Head of caudate nucleus (tissue), 42 donors: Measurements from ENCODE around the gene USP53.
A peak's percentile ranks its signal among the peaks of the same experiment; 100 is the strongest.
"Not testable (repeated sequence)": the region's sequence is repeated elsewhere in the genome, so short reads cannot be mapped to it uniquely, and the experiment has no call there.

Source experiments
- DNase-seq, 42 donors: peaks; one replicate each; pipeline versions ENCODE4 v3.0.0 to v3.0.0-alpha.2; 2020 to 2021; ENCODE audit warnings: mixed read lengths in 7 of 42
- intact Hi-C: fragments of 100-400 bp; cut with DNase I; formaldehyde crosslinking; loops from one replicate; pipeline ENCODE4 v1.15.0; 2022

USP53 gene

DNA sequence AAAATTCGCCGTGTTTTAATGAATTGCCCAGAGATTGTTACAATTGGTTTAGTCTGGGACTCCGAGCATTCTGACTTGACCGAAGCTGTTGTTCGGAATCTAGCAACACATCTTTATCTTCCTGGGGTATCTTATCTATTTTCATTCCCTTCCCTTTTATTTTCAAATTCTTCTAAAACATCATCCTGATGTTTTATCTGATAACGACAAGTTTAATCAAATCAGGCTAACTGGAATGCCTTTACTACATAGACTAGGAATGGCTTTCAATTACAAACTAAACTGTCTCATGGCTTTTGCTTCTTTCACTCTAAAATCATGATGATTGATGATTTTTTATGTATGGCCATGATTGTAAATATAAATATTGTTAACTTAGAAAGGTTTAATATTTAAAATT lies 48.0 kb downstream of the USP53 start:
- DNase-seq: no peak
- intact Hi-C loops: no loop called here

DNA sequence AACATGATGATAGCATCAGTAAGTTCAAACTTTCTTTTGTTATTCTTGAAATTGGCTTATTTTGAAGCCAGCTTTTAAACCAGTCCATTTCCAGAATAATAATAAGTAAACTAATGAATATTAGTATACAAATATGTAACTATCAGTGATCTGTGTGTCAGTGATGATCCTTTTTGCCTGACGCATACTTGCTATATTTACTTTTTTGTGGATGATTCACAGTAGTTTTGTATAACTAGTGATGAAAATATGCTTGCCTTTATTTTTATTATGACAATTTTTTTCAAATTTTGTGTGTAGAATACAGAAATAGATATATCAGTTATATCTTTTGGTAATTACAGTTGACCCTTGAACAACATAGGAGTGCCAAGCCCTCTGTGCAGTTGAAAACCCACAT lies 49.5 kb downstream of the USP53 start:
- DNase-seq: no peak
- intact Hi-C loops: no loop called here

DNA sequence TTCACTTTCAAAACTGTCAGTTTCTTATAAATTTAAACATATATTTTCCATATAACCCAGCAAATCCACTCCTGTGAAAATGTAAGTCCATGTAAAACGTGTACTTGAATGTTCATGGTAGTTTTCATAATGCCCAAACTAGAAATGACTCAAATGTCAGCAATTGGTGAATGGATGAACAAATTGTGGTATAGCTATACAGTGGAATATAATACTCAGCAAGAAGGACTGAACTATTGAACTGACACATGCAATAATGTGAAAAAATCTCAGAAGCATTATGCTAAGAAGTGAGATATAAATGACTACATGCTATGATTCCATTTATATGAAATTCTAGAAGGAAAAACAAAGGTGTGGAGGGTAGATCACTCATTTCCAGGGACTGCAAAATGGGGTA lies 52.2 kb downstream of the USP53 start:
- intact Hi-C loops: no loop called here
- no peak for DNase-seq

DNA sequence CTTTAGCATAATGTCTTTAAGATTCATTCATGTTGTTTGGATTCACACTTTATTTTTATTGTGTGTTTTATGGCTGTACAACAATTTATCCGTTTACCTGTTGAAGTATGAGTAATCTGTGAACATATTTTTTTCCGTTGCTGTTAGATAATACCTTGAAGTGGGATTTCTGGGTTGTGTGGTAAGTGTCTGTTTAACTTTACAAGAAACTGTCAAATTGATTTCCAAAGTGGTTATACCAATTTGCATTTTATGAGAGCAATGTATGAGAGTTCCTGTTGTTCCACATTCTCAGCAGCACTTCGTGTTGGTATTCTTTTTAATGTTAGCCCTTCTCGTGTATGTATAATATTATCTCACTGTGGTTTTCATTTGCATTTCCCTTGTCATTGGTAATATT lies 53.6 kb downstream of the USP53 start:
- intact Hi-C loops: no loop called here
- DNase-seq: no peak

DNA sequence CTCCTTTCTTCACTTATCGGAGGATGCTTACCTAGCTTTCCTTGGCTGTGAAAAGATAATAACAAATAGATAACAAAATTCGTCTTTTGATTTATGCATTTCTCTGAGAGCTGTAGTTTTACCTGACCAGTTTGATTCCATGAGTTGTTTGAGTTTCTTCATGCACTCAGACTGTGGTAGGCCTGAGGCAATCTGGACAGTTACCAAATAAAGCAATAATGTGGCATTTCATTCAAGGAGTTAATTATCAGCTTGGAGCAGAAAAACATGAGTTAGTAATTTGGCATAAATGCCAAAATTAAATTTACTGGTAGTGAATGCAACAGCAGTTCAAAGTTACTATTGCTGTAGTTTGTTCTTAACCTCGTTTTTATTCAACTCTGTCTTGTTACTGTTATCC lies 56.0 kb downstream of the USP53 start:
- no peak for DNase-seq
- intact Hi-C loops: no loop called here

DNA sequence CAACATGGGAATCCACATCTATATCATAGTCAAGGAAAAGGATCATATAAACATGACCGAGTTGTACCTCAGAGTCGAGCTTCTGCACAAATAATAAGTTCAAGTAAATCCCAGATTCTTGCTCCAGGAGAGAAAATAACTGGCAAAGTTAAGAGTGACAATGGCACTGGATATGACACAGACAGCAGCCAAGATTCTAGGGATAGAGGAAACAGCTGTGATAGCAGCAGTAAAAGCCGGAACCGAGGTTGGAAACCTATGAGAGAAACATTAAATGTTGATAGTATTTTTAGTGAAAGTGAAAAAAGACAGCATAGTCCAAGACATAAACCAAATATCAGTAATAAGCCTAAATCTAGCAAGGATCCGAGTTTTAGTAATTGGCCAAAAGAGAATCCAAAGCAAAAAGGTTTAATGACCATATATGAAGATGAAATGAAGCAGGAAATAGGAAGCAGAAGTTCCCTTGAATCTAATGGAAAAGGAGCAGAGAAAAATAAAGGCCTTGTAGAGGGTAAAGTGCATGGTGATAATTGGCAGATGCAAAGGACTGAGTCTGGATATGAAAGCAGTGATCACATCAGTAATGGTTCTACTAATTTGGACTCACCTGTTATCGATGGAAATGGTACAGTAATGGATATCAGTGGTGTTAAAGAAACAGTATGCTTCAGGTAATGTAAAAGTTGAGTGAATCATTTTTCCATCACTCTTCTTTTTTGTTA lies 59.0 kb downstream of the USP53 start:
- intact Hi-C loops: no loop called here
- no peak for DNase-seq

DNA sequence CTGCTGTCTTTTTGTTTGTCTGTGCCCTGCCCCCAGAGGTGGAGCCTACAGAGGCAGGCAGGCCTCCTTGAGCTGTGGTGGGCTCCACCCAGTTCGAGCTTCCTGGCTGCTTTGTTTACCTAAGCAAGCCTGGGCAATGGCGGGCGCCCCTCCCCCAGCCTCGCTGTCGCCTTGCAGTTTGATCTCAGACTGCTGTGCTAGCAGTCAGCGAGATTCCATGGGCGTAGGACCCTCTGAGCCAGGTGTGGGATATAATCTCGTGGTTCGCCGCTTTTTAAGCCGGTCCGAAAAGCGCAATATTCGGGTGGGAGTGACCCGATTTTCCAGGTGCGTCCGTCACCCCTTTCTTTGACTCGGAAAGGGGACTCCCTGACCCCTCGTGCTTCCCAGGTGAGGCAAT lies 67.0 kb downstream of the USP53 start:
- intact Hi-C loops, DNase-seq: not testable (repeated sequence)

DNA sequence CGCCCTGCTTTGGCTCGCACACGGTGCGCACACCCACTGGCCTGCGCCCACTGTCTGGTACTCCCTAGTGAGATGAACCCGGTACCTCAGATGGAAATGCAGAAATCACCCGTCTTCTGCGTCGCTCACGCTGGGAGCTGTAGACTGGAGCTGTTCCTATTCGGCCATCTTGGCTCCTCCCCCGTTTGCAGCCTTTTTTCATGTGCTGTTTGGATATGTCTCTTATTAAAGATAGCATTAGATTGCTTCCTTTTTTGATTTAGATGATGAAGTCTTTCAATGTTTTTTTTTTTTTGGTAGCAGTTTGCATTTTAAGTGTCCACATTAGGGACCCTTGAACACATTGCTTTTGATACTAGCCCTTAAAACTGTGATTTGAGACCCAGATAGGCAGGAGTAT lies 67.4 kb downstream of the USP53 start:
- not testable (repeated sequence) for DNase-seq
- intact Hi-C loops: loop anchor here (10.0 kb wide), 1 partner anchor 235 kb away; no protein-coding TSS in a partner anchor

DNA sequence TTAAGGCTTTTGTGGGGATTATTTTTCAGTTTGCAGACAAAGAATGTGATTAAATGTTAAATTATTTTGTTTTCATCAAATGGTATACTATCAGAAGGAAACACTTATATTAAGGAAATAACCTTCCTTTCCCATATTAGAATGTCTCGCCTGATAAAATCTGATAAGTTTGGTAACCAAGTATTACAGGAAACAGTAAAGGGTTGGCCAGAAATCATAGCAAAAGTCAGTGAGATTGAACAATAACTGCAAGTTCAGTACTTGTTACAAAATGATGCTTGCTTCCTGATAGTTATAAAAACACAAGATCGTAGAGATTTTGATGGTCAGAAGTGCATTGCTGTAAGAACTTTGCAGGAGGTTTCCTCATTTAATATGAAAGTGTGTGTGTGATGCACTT lies 68.9 kb downstream of the USP53 start:
- intact Hi-C loops: loop anchor here (10.0 kb wide), 1 partner anchor 237 kb away; no protein-coding TSS in a partner anchor

DNA sequence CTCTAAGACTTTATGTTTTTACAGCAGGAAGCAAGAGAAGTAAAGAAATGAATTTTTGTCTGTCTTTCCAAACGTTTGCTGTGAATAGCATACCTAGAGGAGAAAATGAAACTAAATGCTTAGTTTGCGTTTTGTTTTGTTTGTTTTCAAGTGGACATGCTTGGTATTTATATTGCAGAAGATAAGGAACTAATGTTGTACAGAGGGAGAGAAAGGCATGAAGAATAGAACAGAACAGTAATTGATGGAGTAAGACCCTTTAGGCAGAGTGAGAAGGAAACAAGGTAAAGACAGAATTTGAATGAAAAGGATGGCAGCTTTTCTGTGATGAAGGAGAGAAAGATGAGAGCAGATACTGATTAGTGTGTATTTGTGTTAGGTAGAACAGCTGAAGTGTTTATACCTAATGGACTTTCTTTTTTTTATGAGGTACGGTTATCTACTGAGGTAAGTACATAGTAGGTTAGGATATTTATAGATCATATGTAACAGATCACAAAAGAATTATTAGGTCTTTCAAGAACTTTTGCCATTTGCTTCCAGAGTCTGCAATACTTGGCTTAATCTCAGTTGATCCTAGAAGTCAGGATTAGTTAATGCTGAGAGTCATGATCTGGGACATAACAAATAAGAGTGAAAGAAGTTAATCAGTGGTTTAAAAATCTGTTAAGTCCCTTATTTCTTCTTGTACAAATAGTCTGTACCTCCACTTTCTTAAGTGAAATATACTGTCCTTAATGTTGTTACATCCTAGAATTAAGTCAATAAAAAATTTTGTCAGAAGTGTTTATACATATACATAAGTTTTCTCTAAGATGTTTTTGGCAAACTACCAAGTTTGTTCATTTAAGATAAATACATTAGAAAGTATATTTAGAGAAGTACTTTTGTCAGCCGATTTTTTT lies 72.6 kb downstream of the USP53 start:
- DNase-seq: no peak
- intact Hi-C loops: loop anchor here (10.0 kb wide), 1 partner anchor 240 kb away; no protein-coding TSS in a partner anchor

More for the DNA sequence above, 68.9 kb downstream of the USP53 start:
- DNase-seq: no peak

DNA sequence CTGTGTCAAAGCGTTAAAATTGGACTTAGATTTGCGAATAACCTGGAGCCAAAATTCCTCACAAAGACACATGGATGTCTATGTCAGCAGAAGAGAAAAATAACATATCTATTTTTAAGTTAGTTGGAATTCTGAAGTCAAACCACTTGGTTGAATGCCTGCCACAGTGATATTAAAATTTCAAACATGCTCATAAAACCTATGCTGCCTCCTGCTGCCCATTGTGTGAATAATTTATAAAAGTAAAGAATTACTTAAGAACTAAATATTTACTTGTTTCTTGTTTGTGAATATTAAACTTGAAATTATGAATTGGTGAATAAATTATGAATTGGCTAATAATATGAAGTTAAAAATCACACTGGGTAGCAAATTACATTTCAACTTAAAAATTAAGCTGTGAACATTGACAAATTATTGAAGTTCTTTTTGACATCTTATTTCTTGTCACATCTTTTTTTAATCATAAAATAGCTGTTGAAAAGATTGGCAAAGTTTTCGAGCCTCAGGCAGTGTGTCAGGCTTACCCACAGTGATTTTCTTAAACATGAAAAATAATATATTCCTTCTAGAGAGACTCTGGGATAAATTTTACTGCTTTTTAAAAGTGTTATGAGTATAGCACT lies 74.0 kb downstream of the USP53 start:
- peak in 9 of 42 donors; percentile 13 to 48 (median 19) for DNase-seq
- intact Hi-C loops: loop anchor here (10.0 kb wide), 1 partner anchor 242 kb away; no protein-coding TSS in a partner anchor

DNA sequence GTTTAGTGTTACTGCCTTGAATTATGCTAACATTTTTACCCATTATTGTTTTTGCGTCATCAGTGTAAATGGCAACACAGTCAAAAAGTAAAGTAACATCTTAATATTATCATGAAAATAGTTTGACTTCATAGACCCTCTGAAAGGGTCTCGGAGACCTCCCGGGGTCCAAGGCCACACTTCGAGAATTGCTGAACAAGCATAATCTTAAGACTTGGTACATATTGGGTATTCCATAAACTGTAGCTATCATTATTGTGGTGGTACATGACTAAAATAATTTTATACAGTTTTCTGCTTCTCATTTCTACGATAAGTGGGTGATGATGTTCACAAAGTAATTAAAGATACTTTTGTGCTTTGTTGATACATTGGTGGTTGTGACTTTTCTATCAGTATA lies 76.8 kb downstream of the USP53 start:
- no peak for DNase-seq
- intact Hi-C loops: loop anchor here (10.0 kb wide), 1 partner anchor 245 kb away; no protein-coding TSS in a partner anchor

DNA sequence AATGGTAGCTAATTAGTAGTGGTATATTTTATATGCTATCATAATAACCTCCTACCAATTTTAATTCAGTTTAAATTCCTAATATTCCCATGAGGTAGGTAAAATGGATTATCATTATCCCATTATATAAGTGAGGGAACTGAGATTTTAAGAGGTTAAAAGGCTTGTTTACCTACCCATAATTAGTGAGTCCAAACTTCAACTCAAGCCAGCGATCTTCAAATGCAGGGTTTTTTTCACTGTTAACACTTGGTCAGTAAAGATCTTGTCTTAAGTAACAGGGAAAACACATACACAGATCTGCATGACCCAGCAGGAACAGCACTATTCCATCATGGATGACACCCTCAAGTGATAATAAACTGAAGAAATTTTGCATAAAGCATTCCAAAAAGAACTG lies 78.1 kb downstream of the USP53 start:
- intact Hi-C loops: no loop called here

DNA sequence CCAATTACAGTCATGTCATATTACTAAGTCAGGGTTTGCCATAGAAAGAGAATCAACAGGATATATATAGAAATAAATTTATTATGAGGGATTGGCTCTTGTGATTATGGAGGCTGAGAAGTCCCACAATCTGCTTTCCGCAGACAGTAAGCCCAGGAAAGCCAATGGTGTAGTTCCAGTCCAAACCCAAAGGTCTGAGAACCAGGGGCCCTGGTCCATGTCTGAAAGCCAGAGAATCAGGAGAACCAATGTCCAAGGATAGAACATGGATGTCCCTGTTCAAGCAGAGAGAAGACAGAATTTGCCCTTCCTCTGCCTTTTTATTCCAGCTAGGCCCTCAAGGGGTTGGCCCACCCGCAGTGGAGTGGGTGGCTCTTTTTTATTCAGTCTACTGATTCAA lies 83.8 kb downstream of the USP53 start:
- intact Hi-C loops: no loop called here

More for the DNA sequence above, 78.1 kb downstream of the USP53 start:
- DNase-seq: no peak

DNA sequence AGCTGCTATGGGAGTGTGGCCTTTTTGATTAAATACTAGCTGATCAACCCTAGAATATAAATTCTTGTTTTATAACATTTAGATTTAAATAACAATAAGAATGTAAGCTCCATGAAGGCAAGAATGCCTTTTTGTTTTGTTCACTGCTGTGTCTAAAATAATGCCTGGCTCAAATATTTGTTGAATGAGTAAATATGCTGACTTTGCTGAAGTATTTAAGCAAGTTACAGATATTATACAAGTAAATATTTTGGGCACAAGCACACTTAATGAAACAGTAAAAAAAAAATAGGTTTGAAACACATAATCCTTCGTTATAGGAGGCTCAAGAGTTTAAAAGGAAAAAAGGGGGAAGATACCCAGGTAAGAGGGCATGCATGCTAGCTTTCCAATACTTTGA lies 85.3 kb downstream of the USP53 start:
- DNase-seq: no peak
- intact Hi-C loops: no loop called here

More for the DNA sequence above, 83.8 kb downstream of the USP53 start:
- DNase-seq: no peak

DNA sequence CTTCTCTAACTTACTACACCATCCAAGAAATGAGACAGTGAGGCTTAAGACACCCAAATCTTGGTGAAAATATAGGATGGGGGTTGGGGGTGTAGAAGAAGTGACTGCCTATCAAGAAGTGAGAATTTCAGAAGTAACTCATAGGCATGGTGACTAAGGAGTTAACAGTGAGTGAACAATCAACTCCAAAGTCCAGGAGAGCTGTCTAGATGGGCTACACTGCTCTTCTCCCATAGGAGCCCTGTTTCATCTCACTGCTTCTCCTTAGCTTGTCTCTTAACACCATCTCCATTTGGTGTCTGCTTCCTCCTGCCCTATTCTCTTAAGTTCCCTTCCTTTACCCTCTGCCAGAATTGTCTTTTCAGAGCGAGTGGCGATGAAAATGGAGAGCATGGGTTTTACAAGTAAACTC lies 86.8 kb downstream of the USP53 start:
- intact Hi-C loops: no loop called here
- no peak for DNase-seq

DNA sequence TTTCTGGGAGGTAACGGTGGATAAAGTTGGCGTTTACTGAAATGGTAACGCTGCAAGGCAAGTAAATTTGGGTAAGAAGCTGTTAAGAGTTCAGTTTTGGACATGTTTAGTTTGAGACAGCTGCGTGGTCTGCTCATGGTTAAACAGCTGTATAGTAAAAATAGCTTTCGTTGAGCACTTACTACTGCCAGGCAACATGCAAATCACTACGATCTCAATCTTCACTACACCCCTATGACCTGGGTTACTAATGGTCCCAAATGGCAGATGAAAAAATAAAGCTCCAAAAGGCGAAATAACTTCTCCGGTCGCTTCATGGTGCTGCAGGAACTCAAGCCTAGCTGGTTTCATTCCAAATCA lies 87.2 kb downstream of the USP53 start:
- peak in 1 of 42 donors; percentile 13 for DNase-seq
- intact Hi-C loops: no loop called here

DNA sequence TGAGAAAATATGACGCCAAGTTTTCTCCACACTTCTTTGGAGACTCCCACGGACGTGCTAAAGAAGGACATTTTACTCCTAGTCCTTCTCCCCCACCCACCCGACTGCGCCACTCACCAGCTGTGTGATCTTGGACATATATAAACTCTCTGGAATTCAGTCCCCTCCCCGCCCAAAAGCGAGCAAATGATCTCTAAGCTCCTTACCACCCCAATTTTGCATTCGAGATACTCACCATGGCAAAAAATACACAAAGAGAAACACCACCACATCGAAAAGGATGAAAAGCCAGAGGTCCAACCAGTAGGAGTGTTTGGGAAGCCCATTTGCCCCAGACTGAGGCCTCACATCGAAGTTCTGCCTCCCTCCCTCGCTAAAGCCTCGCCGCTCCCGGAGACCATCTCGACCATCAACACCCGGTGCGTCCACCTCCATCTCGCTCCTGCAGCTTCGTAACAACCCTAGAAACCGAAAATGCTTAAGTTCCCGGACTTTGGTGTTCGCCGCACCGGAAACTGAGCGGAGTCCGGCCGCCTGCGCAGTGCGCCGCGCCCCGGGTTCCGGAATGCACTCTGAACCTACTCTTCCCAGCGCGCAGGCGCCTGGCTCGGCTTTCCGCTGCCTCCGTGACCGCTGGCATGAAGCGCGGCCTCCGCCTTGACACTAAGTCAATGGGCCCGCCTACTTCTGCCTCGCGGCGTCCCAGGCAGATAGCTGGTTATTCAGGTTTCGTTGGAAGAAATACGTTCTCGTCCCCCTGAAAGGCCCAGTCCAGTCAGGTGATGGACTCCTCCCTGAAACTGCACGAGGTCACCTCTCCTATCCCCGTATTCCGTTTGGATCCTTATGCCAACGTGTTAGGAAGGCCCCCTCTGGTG lies 87.8 kb downstream of the USP53 start:
- DNase-seq: peak; percentile 70 to 95 (median 89)
- intact Hi-C loops: no loop called here
